H1 (cell line): Measurements from ENCODE around the gene GNG14. TPM values are rescaled to one million over a fixed set of nuclear protein-coding genes. Genes with fewer than 3 reads are reported as not detected.

Source experiments
- CTCF ChIA-PET: fragments of 300-600 bp; sonication (Branson Sonifier 250); formaldehyde crosslinking; loops from one replicate; lab custom pipeline; 2021; ENCODE audit not compliant: partially characterized antibody; lab: Charles Lee
- POLR2A ChIA-PET: fragments of 300-600 bp; sonication (Branson Sonifier 250); formaldehyde crosslinking; loops from one replicate; lab custom pipeline; 2021; ENCODE audit warnings: inconsistent platforms; ENCODE audit not compliant: partially characterized antibody; lab: Charles Lee
- DNase-seq, 2 experiments: peaks; one replicate each; pipeline versions ENCODE4 v3.0.0 to v3.0.0-alpha.2; 2010 to 2022; ENCODE audit warnings: low spot score in 2 of 2, low read depth in 1 of 2, mixed read lengths in 1 of 2
- FAIRE-seq: peaks from 2 replicates; lab custom pipeline; 2011; peaks lifted over from hg19 to GRCh38; lab: Jason Lieb, UNC
- H2AFZ ChIP-seq: 2 replicates; pipeline ENCODE4 v1.8.1; 2012; ENCODE audit warnings: low read length, inconsistent platforms
- H2AK5ac ChIP-seq: 2 replicates; pipeline ENCODE4 v1.6.1; 2013; ENCODE audit warnings: low read depth, low read length
- H2BK120ac ChIP-seq: replicated peaks from 2 replicates; pipeline ENCODE3; 2013; ENCODE audit warnings: low read depth, low read length, inconsistent platforms
- H2BK12ac ChIP-seq: 2 replicates; pipeline ENCODE4 v1.6.1; 2013; ENCODE audit warnings: low read depth, low read length
- H2BK15ac ChIP-seq: 2 replicates; pipeline ENCODE4 v1.6.1; 2013; ENCODE audit warnings: low read length
- H2BK20ac ChIP-seq: 2 replicates; pipeline ENCODE4 v1.6.1; 2013; ENCODE audit warnings: low read length
- H2BK5ac ChIP-seq: 2 replicates; pipeline ENCODE4 v1.6.1; 2013; ENCODE audit warnings: low read depth, low read length
- H3K14ac ChIP-seq: 2 replicates; pipeline ENCODE4 v1.6.1; 2013; ENCODE audit warnings: inconsistent platforms; ENCODE audit not compliant: insufficient read length
- H3K18ac ChIP-seq: 2 replicates; pipeline ENCODE4 v1.6.1; 2013; ENCODE audit warnings: low read length; ENCODE audit errors: extremely low read depth
- H3K23ac ChIP-seq: 2 replicates; pipeline ENCODE4 v1.6.1; 2013; ENCODE audit warnings: inconsistent platforms; ENCODE audit not compliant: insufficient read length
- H3K23me2 ChIP-seq: 2 replicates; pipeline ENCODE4 v1.6.1; 2013; ENCODE audit warnings: low read depth, low read length
- H3K27ac ChIP-seq: 2 replicates; pipeline ENCODE4 v1.6.1; 2011; ENCODE audit warnings: low read depth, low read length, inconsistent platforms
- H3K27me3 ChIP-seq, 4 experiments: replicated peaks in 1 of 4; 1 replicate in 1 of 4; 2 replicates in 3 of 4; pipeline versions ENCODE4 v1.6.1 to v1.8.1; 2011 to 2013; ENCODE audit warnings: low read length in 3 of 4, mild to moderate bottlenecking in 3 of 4, inconsistent platforms in 2 of 4, mixed read lengths in 2 of 4, moderate library complexity in 1 of 4; ENCODE audit not compliant: control insufficient read depth in 3 of 4, insufficient read depth in 3 of 4; ENCODE audit errors: extremely low read depth in 1 of 4
- H3K36me3 ChIP-seq, 4 experiments: 2 replicates each; pipeline versions ENCODE4 v1.6.1 to v1.8.1; 2011 to 2013; ENCODE audit warnings: mild to moderate bottlenecking in 4 of 4, low read length in 3 of 4, moderate library complexity in 2 of 4, control low read depth in 1 of 4, inconsistent platforms in 1 of 4; ENCODE audit not compliant: insufficient read depth in 4 of 4, control insufficient read depth in 2 of 4
- H3K4ac ChIP-seq: replicated peaks from 2 replicates; pipeline ENCODE3; 2013; ENCODE audit warnings: low read length, low read depth, mixed read lengths, inconsistent platforms; ENCODE audit not compliant: insufficient read length
- H3K4me1 ChIP-seq, 4 experiments: replicated peaks in 1 of 4; 1 replicate in 1 of 4; 2 replicates in 3 of 4; pipeline versions ENCODE4 v1.6.1 to v1.8.1; 2011 to 2013; ENCODE audit warnings: low read length in 3 of 4, inconsistent platforms in 2 of 4, mixed read lengths in 1 of 4; ENCODE audit not compliant: insufficient read depth in 4 of 4, control insufficient read depth in 3 of 4
- H3K4me2 ChIP-seq, 2 experiments: 2 replicates each; pipeline versions ENCODE4 v1.6.1 to v1.8.1; 2011 to 2013; ENCODE audit warnings: low read depth in 2 of 2, low read length in 2 of 2, control low read depth in 1 of 2, inconsistent platforms in 1 of 2, mild to moderate bottlenecking in 1 of 2; ENCODE audit not compliant: insufficient read depth in 1 of 2
- H3K4me3 ChIP-seq, 4 experiments: fragments of 200-600, 300-600 bp in 1 of 4; sonication (generic), shearing (Covaris generic), sonication (Bioruptor Twin) in 1 of 4; 2 replicates each; pipeline versions ENCODE4 v1.5.1 to v1.8.1; 2011 to 2016; ENCODE audit warnings: low read length in 4 of 4, low read depth in 3 of 4, control low read depth in 2 of 4, inconsistent platforms in 2 of 4, mild to moderate bottlenecking in 2 of 4, mixed read lengths in 1 of 4, moderate library complexity in 1 of 4; ENCODE audit not compliant: insufficient read depth in 2 of 4; ENCODE audit errors: extremely low read depth in 1 of 4
- H3K56ac ChIP-seq: replicated peaks from 2 replicates; pipeline ENCODE3; 2013; ENCODE audit warnings: low read depth, mild to moderate bottlenecking, mixed read lengths, low read length, inconsistent platforms; ENCODE audit not compliant: insufficient read length
- H3K79me1 ChIP-seq: 2 replicates; pipeline ENCODE4 v1.6.1; 2013; ENCODE audit warnings: low read depth, low read length, control low read depth
- H3K79me2 ChIP-seq, 2 experiments: 2 replicates each; pipeline versions ENCODE4 v1.6.1 to v1.8.1; 2012 to 2013; ENCODE audit warnings: low read length in 2 of 2, mild to moderate bottlenecking in 2 of 2, inconsistent platforms in 1 of 2; ENCODE audit not compliant: insufficient read depth in 2 of 2, control insufficient read depth in 1 of 2
- H3K9ac ChIP-seq, 4 experiments: replicated peaks in 1 of 4; 1 replicate in 1 of 4; 2 replicates in 3 of 4; pipeline versions ENCODE4 v1.6.1 to v1.8.1; 2011 to 2013; ENCODE audit warnings: low read depth in 3 of 4, low read length in 3 of 4, control low read depth in 2 of 4, mild to moderate bottlenecking in 2 of 4, moderate library complexity in 2 of 4, inconsistent platforms in 1 of 4; ENCODE audit errors: extremely low read depth in 1 of 4
- H3K9me3 ChIP-seq, 2 experiments: 2 replicates each; pipeline versions ENCODE4 v1.6.1 to v1.8.1; 2012 to 2013; ENCODE audit warnings: mild to moderate bottlenecking in 2 of 2, moderate library complexity in 2 of 2, control low read depth in 1 of 2, inconsistent platforms in 1 of 2, low read depth in 1 of 2, low read length in 1 of 2, mixed read lengths in 1 of 2; ENCODE audit not compliant: insufficient read depth in 2 of 2
- H4K20me1 ChIP-seq, 2 experiments: replicated peaks in 1 of 2; 2 replicates each; pipeline versions ENCODE3 to v1.8.1; 2011 to 2013; ENCODE audit warnings: inconsistent platforms in 2 of 2, low read length in 2 of 2, mild to moderate bottlenecking in 1 of 2; ENCODE audit not compliant: insufficient read depth in 2 of 2, control insufficient read depth in 1 of 2
- H4K5ac ChIP-seq: 2 replicates; pipeline ENCODE4 v1.6.1; 2013; ENCODE audit warnings: low read length, low read depth, mixed read lengths, inconsistent platforms; ENCODE audit not compliant: insufficient read length
- H4K8ac ChIP-seq: 2 replicates; pipeline ENCODE4 v1.8.0; 2013; ENCODE audit warnings: mild to moderate bottlenecking, moderate library complexity, low read length, inconsistent platforms; ENCODE audit not compliant: insufficient read depth; ENCODE audit errors: extremely low read depth
- H4K91ac ChIP-seq: replicated peaks from 2 replicates; pipeline ENCODE3; 2013; ENCODE audit warnings: low read length, mixed read lengths, inconsistent platforms; ENCODE audit not compliant: insufficient read length
- ASH2L ChIP-seq: fragments of 200-600, 300-600 bp; sonication (generic); IDR thresholded peaks from one replicate; pipeline ENCODE4 v1.7.1; 2017; ENCODE audit warnings: low read length
- CBX5 ChIP-seq: fragments of 300-800, 300-1000 bp; sonication (generic); IDR thresholded peaks from 2 replicates; pipeline ENCODE4 v1.7.1; 2016; ENCODE audit warnings: antibody characterized with exemption, low read length, low read depth
- CHD2 ChIP-seq: IDR thresholded peaks from 2 replicates; pipeline ENCODE4 v1.6.1; 2012; ENCODE audit warnings: low read length, improper control_type of control experiment
- CTBP2 ChIP-seq: IDR thresholded peaks from 2 replicates; pipeline ENCODE4 v1.7.0; 2011; ENCODE audit warnings: borderline replicate concordance, mild to moderate bottlenecking, moderate library complexity, mixed read lengths, low read length; ENCODE audit not compliant: insufficient read depth, insufficient read length
- E2F6 ChIP-seq: IDR thresholded peaks from 2 replicates; pipeline ENCODE4 v1.6.1; 2012; ENCODE audit warnings: inconsistent platforms
- GTF2F1 ChIP-seq: IDR thresholded peaks from 2 replicates; pipeline ENCODE4 v1.6.1; 2012; ENCODE audit warnings: low read depth, low read length, improper control_type of control experiment, borderline replicate concordance
- KDM1A ChIP-seq: fragments of 200-600, 300-600 bp; sonication (generic); IDR thresholded peaks from 2 replicates; pipeline ENCODE4 v1.7.1; 2016; ENCODE audit warnings: mild to moderate bottlenecking, low read length, borderline replicate concordance
- KDM5A ChIP-seq: fragments of 200-600 bp; IDR thresholded peaks from 2 replicates; pipeline ENCODE4 v1.7.1; 2012; ENCODE audit warnings: mild to moderate bottlenecking, low read length, inconsistent platforms, mixed read lengths
- POLR2AphosphoS5 ChIP-seq: IDR thresholded peaks from 2 replicates; pipeline ENCODE4 v1.6.1; 2011; ENCODE audit warnings: low read depth, low read length
- POU5F1 ChIP-seq: IDR thresholded peaks from 2 replicates; pipeline ENCODE4 v1.6.1; 2011; ENCODE audit warnings: low read depth, mild to moderate bottlenecking, low read length, moderate library complexity
- RFX5 ChIP-seq: IDR thresholded peaks from 2 replicates; pipeline ENCODE4 v1.6.1; 2011; ENCODE audit warnings: low read depth, low read length, improper control_type of control experiment, borderline replicate concordance
- SIX5 ChIP-seq: IDR thresholded peaks from 2 replicates; pipeline ENCODE4 v1.6.1; 2011; ENCODE audit warnings: mild to moderate bottlenecking, low read depth, low read length
- SP1 ChIP-seq: IDR thresholded peaks from 2 replicates; pipeline ENCODE4 v1.6.1; 2011; ENCODE audit warnings: low read depth, low read length
- SP4 ChIP-seq: IDR thresholded peaks from 2 replicates; pipeline ENCODE4 v1.6.1; 2012; ENCODE audit warnings: low read length, inconsistent platforms
- YY1 ChIP-seq: IDR thresholded peaks from 2 replicates; pipeline ENCODE4 v1.6.1; 2011; ENCODE audit warnings: low read depth, mild to moderate bottlenecking, low read length
- WGBS, 2 experiments: shearing (Covaris generic) in 1 of 2; methylation state at CpG; one replicate each; pipeline versions ENCODE4 v1.1.6 to v1.1.7; 2013 to 2015; ENCODE audit warnings: low lambda C conversion rate in 2 of 2, mixed read lengths in 2 of 2, inconsistent platforms in 1 of 2, low coverage in 1 of 2, missing lambda C conversion rate in 1 of 2; ENCODE audit not compliant: insufficient replicate concordance in 2 of 2, insufficient coverage in 1 of 2, insufficient read length in 1 of 2; ENCODE audit errors: extremely low coverage in 1 of 2, missing lambda C conversion rate in 1 of 2; 5-methylcytosine and 5-hydroxymethylcytosine counted together
- polyA plus RNA-seq, 7 experiments: library from polyadenylated mRNA; depleted of rRNA in 3 of 7; stranded (reverse) in 5 of 7; unstranded in 2 of 7; fragments of >200 nt in 5 of 7; fragments of 200-250 nt in 2 of 7; gene quantifications; 1 replicate in 5 of 7; 2 replicates in 1 of 7; 4 replicates in 1 of 7; pipeline versions ENCODE4 v1.2.1 to v1.2.3, GENCODE V29; 2011 to 2013; ENCODE audit warnings: missing spikeins in 2 of 7, mixed read lengths in 2 of 7
- total RNA-seq: library from RNA; stranded (reverse); fragmentation: NEBNext Ultra II Directional; extraction: Animal tissue kit (Norgen Biotek cat#: 25700); gene quantifications from 2 replicates; pipeline ENCODE4 v1.2.1, GENCODE V29; 2021

The GNG14 gene
- total and polyA plus RNA-seq, 2 of the 8 experiments (the other 6 are each of a cell fraction or from before 2014, with no cell fraction given) = not detected

- Histone ChIP-seq H2AFZ (no peak overlapping the region), H4K20me1 (peaks cover 0 to 5% of the 10 kb centered on the region in 2 experiments), H3K27ac (no peak overlapping the region), H2BK120ac (no peak overlapping the region), H3K79me2 (no peaks in the 10 kb centered on the region), H3K18ac (no peak overlapping the region), H4K91ac (no peak overlapping the region), H3K9ac (no peak overlapping the region), H3K9me3 (no peaks in the 10 kb centered on the region), H3K14ac (no peak overlapping the region), H3K4ac (no peak overlapping the region), H3K27me3 (no peaks in the 10 kb centered on the region), H3K4me2 (peak overlapping the region in 1 of 2 experiments; percentile 78; a peak in 1 of 4 replicates), H2BK15ac (no peak overlapping the region), H2BK20ac (no peak overlapping the region), H3K23me2 (peaks cover 7% of the 10 kb centered on the region; the same call in 1 of the 2 replicates), H3K79me1 (no peaks in the 10 kb centered on the region), H3K56ac (no peak overlapping the region), H2AK5ac (no peak overlapping the region), H3K36me3 (peaks cover 0 to 14% (median 5%) of the 10 kb centered on the region in 4 experiments; a peak in 5 of 8 replicates), H4K5ac (no peak overlapping the region), H2BK12ac (no peak overlapping the region), H4K8ac (no peak overlapping the region), H2BK5ac (no peak overlapping the region), H3K4me1 (peaks cover 0 to 4% (median 3%) of the 10 kb centered on the region in 4 experiments; a peak in 2 of 7 replicates), H3K4me3 (peak overlapping the region in 1 of 4 experiments; percentile 68; a peak in 2 of 8 replicates), H3K23ac (no peak overlapping the region)
- FAIRE-seq (no peak), DNase-seq (no peak)
- CTCF ChIA-PET = interaction anchor here (0.6 to 1.4 kb wide), 6 partner anchors 10 to 152 kb away, joined by 3 to 5 read pairs (median 4); no protein-coding TSS in a partner anchor
- POLR2A ChIA-PET = interaction anchor here (1.3 to 9.2 kb wide), 5 partner anchors 8 to 27 kb away, joined by 6 to 93 read pairs (median 35); partner anchors contain the start of genes DHPS, GNG14 and TNPO2
- 73% methylated on average over 2 of the region's 2 CpGs; no CpG with 5 or more reads in 1 of the 2 experiments for WGBS, 2 experiments
- TF ChIP-seq KDM5A (no peak), SIX5 (no peak), ASH2L (no peak), KDM1A (no peak), E2F6 (no peak), CBX5 (no peak), YY1 (no peak), POU5F1 (no peak), GTF2F1 (no peak), SP1 (no peak), CHD2 (no peak), CTBP2 (no peak), RFX5 (no peak), SP4 (no peak), POLR2AphosphoS5 (no peak)
Measured at GRCh38 chr19:12695096-12695495, 7.3 kb downstream of the GNG14 start.
